OCI-LY7 (cell line): ENCODE results near the gene MAMLD1. TPM values are rescaled to one million over a fixed set of nuclear protein-coding genes. Genes with fewer than 3 reads are reported as not detected.

ENCODE experiments used
- BruUV-seq: library from RNA; stranded (reverse); fragments of 400-500 nt; replicated peaks from 2 replicates; lab custom pipeline; 2021; lab: Mats Ljungman, UMichigan
- CTCF ChIA-PET: fragments of 300-600 bp; sonication (Branson Sonifier 250); formaldehyde crosslinking; loops from one replicate; lab custom pipeline; 2022; ENCODE audit warnings: antibody characterized with exemption; ENCODE audit not compliant: unreplicated experiment; lab: Charles Lee
- POLR2A ChIA-PET: fragments of 300-600 bp; sonication (Branson Sonifier 250); formaldehyde crosslinking; loops from one replicate; lab custom pipeline; 2022; ENCODE audit warnings: antibody characterized with exemption; lab: Charles Lee
- DNase-seq: peaks from one replicate; pipeline ENCODE4 v3.0.0-alpha.2; 2015; ENCODE audit warnings: low spot score
- H2AFZ ChIP-seq: fragments of 200-600 bp; sonication (generic), shearing (Covaris generic); 2 replicates; pipeline ENCODE4 v1.6.1; 2014; ENCODE audit warnings: mild to moderate bottlenecking, antibody characterized with exemption, low read length, moderate library complexity
- H3K27ac ChIP-seq: fragments of 200-600 bp; sonication (generic); 2 replicates; pipeline ENCODE4 v1.5.1; 2014; ENCODE audit warnings: mixed run types, low read depth, mild to moderate bottlenecking, moderate library complexity, low read length, inconsistent platforms; ENCODE audit not compliant: poor library complexity, severe bottlenecking
- H3K36me3 ChIP-seq: fragments of 200-600 bp; sonication (generic); 2 replicates; pipeline ENCODE4 v1.6.1; 2014; ENCODE audit warnings: mild to moderate bottlenecking, antibody characterized with exemption, low read length, moderate library complexity, mixed read lengths; ENCODE audit not compliant: insufficient read depth
- H3K4me1 ChIP-seq: fragments of 200-600 bp; sonication (generic); 2 replicates; pipeline ENCODE4 v1.5.1; 2014; ENCODE audit warnings: mild to moderate bottlenecking, low read length; ENCODE audit not compliant: insufficient read depth, poor library complexity, severe bottlenecking
- H3K4me2 ChIP-seq: fragments of 200-600 bp; sonication (generic); 2 replicates; pipeline ENCODE4 v1.6.1; 2014; ENCODE audit warnings: mild to moderate bottlenecking, low read length
- H3K4me3 ChIP-seq: fragments of 200-600 bp; sonication (generic); 2 replicates; pipeline ENCODE4 v1.5.1; 2014; ENCODE audit warnings: mild to moderate bottlenecking, low read depth, low read length; ENCODE audit not compliant: poor library complexity, severe bottlenecking
- H3K79me2 ChIP-seq: fragments of 200-600 bp; sonication (generic); 2 replicates; pipeline ENCODE4 v1.6.1; 2016; ENCODE audit warnings: low read depth, mild to moderate bottlenecking, low read length, moderate library complexity, mixed read lengths; ENCODE audit not compliant: insufficient read depth
- H3K9me2 ChIP-seq: fragments of 200-600 bp; sonication (generic); 2 replicates; pipeline ENCODE4 v1.6.1; 2016; ENCODE audit warnings: mild to moderate bottlenecking, low read length, mixed read lengths; ENCODE audit not compliant: insufficient read depth
- H3K9me3 ChIP-seq: fragments of 200-600 bp; sonication (generic); 2 replicates; pipeline ENCODE4 v1.6.1; 2014; ENCODE audit warnings: mild to moderate bottlenecking, mixed run types, low read length, mixed read lengths
- H4K20me1 ChIP-seq: fragments of 200-600 bp; sonication (generic); 2 replicates; pipeline ENCODE4 v1.6.1; 2014; ENCODE audit warnings: mild to moderate bottlenecking, antibody characterized with exemption, low read length, moderate library complexity, mixed read lengths; ENCODE audit not compliant: insufficient read depth
- CTCF ChIP-seq: fragments of 200-600 bp; sonication (generic); conservative IDR thresholded peaks from 2 replicates; pipeline ENCODE4 v1.5.1; 2014; ENCODE audit warnings: mild to moderate bottlenecking, antibody characterized with exemption, low read length, moderate library complexity, mixed read lengths
- EZH2phosphoT487 ChIP-seq: fragments of 200-600 bp; sonication (generic); IDR thresholded peaks from 2 replicates; pipeline ENCODE4 v1.6.1; 2018; ENCODE audit warnings: low read depth, borderline replicate concordance, mild to moderate bottlenecking, mixed run types, antibody characterized with exemption, low read length, moderate library complexity, mixed read lengths
- intact Hi-C: fragments of 100-400 bp; cut with micrococcal nuclease; formaldehyde crosslinking; loops from one replicate; pipeline ENCODE4 v1.10.0; 2022; ENCODE audit not compliant: unreplicated experiment
- total RNA-seq, 2 experiments: library from RNA; depleted of rRNA in 1 of 2; stranded (reverse); fragments of >200 nt in 1 of 2; shearing (Covaris generic) in 1 of 2; gene quantifications; 2 replicates each; pipeline ENCODE4 v1.2.3, GENCODE V29; 2014 to 2022

Gene MAMLD1
- total RNA-seq, 2 experiments from 2014 or later = not detected

DNA sequence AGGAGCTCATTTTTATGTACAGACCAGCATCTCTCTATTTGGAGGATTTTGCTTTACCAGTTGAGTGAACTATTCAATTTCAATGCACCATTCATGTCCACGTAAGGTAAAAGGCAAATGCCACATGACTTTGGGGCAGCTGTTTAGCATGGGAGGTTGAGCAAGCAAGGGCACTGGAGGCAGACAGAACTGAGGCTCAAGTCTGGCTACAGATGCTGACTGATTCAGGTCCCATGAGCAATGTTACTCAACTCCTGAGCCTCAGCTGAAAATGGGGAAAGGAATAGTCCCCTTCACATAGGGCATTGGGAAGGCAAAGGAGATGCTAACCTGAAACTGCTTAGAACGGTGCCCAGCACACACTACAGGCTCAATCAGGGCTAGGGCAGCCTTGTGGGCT, 112.3 kb downstream of the MAMLD1 start:
- H2AFZ ChIP-seq = no peak overlapping the region
- no peaks in the 10 kb centered on the region for H3K9me3 ChIP-seq
- H3K27ac ChIP-seq = no peak overlapping the region
- TF ChIP-seq CTCF (no peak), EZH2phosphoT487 (no peak)
- H3K9me2 ChIP-seq = no peaks in the 10 kb centered on the region
- H3K4me2 ChIP-seq = no peak overlapping the region
- BruUV-seq = no TSS peak
- peaks cover 12% of the 10 kb centered on the region for H3K4me1 ChIP-seq
- H3K36me3 ChIP-seq = no peaks in the 10 kb centered on the region
- no peak overlapping the region for H3K4me3 ChIP-seq
- POLR2A ChIA-PET = no interaction called here
- CTCF ChIA-PET = no interaction called here
- no peaks in the 10 kb centered on the region for H4K20me1 ChIP-seq
- intact Hi-C loops = no loop called here
- no peak for DNase-seq
- H3K79me2 ChIP-seq = no peaks in the 10 kb centered on the region

DNA sequence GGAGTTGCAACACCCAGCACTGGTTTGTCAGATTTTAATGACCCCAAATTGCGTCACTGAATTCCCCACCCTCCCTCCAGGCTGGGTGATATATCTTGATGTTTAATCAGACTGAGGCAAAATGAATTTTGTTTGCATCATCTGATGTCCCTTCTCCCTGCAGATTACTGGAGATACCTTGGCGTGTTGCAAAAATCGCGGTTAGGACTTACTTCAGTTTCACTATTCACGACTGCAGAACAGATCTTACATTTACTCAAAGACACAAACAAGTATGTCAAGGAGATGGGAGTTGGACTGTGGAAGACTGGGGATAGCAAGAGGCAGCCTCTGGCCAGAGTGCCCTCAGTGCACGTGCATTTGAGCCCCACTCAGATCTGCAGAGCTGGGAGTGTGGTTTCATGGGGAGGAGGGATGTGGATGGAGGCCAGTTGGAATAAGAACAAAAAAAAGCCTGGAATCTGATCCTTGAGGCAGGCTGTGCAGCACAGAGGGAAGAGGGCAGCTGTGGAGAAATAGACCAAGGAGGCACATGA, 113.1 kb downstream of the MAMLD1 start:
- no peaks in the 10 kb centered on the region for H3K79me2 ChIP-seq
- no peaks in the 10 kb centered on the region for H3K9me3 ChIP-seq
- no peak overlapping the region for H3K27ac ChIP-seq
- no peak overlapping the region for H3K4me2 ChIP-seq
- H3K4me3 ChIP-seq = no peak overlapping the region
- no TSS peak for BruUV-seq
- intact Hi-C loops = no loop called here
- TF ChIP-seq EZH2phosphoT487 (no peak), CTCF (no peak)
- CTCF ChIA-PET = no interaction called here
- DNase-seq = no peak
- H3K36me3 ChIP-seq = no peaks in the 10 kb centered on the region
- no peaks in the 10 kb centered on the region for H3K9me2 ChIP-seq
- peaks cover 12% of the 10 kb centered on the region for H3K4me1 ChIP-seq
- H2AFZ ChIP-seq = no peak overlapping the region
- POLR2A ChIA-PET = no interaction called here
- H4K20me1 ChIP-seq = no peaks in the 10 kb centered on the region

- TF ChIP-seq CTCF = no peak
- no peak for TF ChIP-seq EZH2phosphoT487
- Histone ChIP-seq H2AFZ (no peak overlapping the region), H3K79me2 (no peaks in the 10 kb centered on the region), H3K4me1 (peaks cover 12% of the 10 kb centered on the region), H3K4me2 (no peak overlapping the region), H3K9me3 (no peaks in the 10 kb centered on the region), H3K36me3 (no peaks in the 10 kb centered on the region), H3K27ac (no peak overlapping the region), H3K4me3 (no peak overlapping the region), H4K20me1 (no peaks in the 10 kb centered on the region), H3K9me2 (no peaks in the 10 kb centered on the region)
- ChIA-PET CTCF (no interaction called here), POLR2A (no interaction called here)
- DNase-seq = no peak
- intact Hi-C loops = no loop called here
- no TSS peak for BruUV-seq
Observed at GRCh38 chrX:150477371-150477770, 114.3 kb downstream of the MAMLD1 start.
